HepG2 (cell line): Measurements from ENCODE around the gene ETFA. TPM values are rescaled to one million over a fixed set of nuclear protein-coding genes. Genes with fewer than 3 reads are reported as not detected.
A peak's percentile ranks its signal among the peaks of the same experiment; 100 is the strongest.

ENCODE experiments used
- ATAC-seq: fragments of 200-7000 bp; cut with Tn5 transposase; 3 replicates; pipeline ENCODE4 v1.9.1; 2020; ENCODE audit warnings: mild to moderate bottlenecking, moderate library complexity
- BruUV-seq: library from RNA; stranded (reverse); fragments of 400-500 nt; replicated peaks from 2 replicates; lab custom pipeline; 2021; lab: Mats Ljungman, UMichigan
- CTCF ChIA-PET: fragments of 300-600 bp; formaldehyde crosslinking; extraction: SDS; loops from one replicate; lab custom pipeline; 2021; ENCODE audit warnings: low total read pairs, inconsistent platforms, low intra/inter-chr PET ratio; lab: Yijun Ruan, JAX
- POLR2A ChIA-PET: fragments of 350-600 bp; sonication (Branson Sonifier 250); formaldehyde crosslinking; loops from one replicate; lab custom pipeline; 2020; ENCODE audit warnings: antibody characterized with exemption, inconsistent platforms; lab: Yijun Ruan, JAX
- DNase-seq: peaks from one replicate; pipeline ENCODE4 v3.0.0-alpha.2; 2015; ENCODE audit warnings: low spot score
- FAIRE-seq: peaks from 3 replicates; lab custom pipeline; 2011; peaks lifted over from hg19 to GRCh38; lab: Jason Lieb, UNC
- H2AFZ ChIP-seq: one replicate; pipeline ENCODE4 v1.6.1; 2011; ENCODE audit warnings: low read length, inconsistent platforms
- H3K27ac ChIP-seq: fragments of 300-600 bp; 3 replicates; pipeline ENCODE4 v1.8.0; 2011; ENCODE audit warnings: mixed run types, mild to moderate bottlenecking, mixed read lengths, low read length, inconsistent platforms; ENCODE audit not compliant: insufficient read depth; ENCODE audit errors: extremely low read length
- H3K27me3 ChIP-seq, 2 experiments: fragments of 200-600 bp in 1 of 2; 2 replicates in 1 of 2; 3 replicates in 1 of 2; pipeline versions ENCODE4 v1.6.0 to v1.8.0; 2011; ENCODE audit warnings: low read length in 2 of 2, mild to moderate bottlenecking in 2 of 2, moderate library complexity in 2 of 2, inconsistent platforms in 1 of 2; ENCODE audit not compliant: insufficient read depth in 2 of 2, control insufficient read depth in 1 of 2
- H3K36me3 ChIP-seq, 2 experiments: fragments of 200-600 bp in 1 of 2; replicated peaks in 1 of 2; 2 replicates in 1 of 2; 3 replicates in 1 of 2; pipeline versions ENCODE4 v1.5.1 to v1.8.0; 2011; ENCODE audit warnings: low read length in 2 of 2, inconsistent platforms in 1 of 2; ENCODE audit not compliant: insufficient read depth in 2 of 2, control insufficient read depth in 1 of 2
- H3K4me1 ChIP-seq: 2 replicates; pipeline ENCODE4 v1.5.1; 2012; ENCODE audit warnings: low read length, inconsistent platforms; ENCODE audit not compliant: insufficient read depth
- H3K4me2 ChIP-seq: 2 replicates; pipeline ENCODE4 v1.6.0; 2011; ENCODE audit warnings: low read depth, low read length, inconsistent platforms
- H3K4me3 ChIP-seq, 3 experiments: fragments of 200-600 bp in 1 of 3; sonication (generic), shearing (Covaris generic) in 1 of 3; replicated peaks in 1 of 3; 2 replicates each; pipeline ENCODE4 v1.5.1; 2011 to 2016; ENCODE audit warnings: low read length in 3 of 3, inconsistent platforms in 2 of 3, low read depth in 2 of 3, mild to moderate bottlenecking in 2 of 3, control low read depth in 1 of 3, mixed read lengths in 1 of 3; ENCODE audit not compliant: insufficient read depth in 1 of 3
- H3K79me2 ChIP-seq: one replicate; pipeline ENCODE4 v1.6.1; 2011; ENCODE audit warnings: low read length, inconsistent platforms; ENCODE audit not compliant: insufficient read depth
- H3K9ac ChIP-seq: 2 replicates; pipeline ENCODE4 v1.6.0; 2011; ENCODE audit warnings: mild to moderate bottlenecking, low read depth, low read length, inconsistent platforms; ENCODE audit not compliant: insufficient read depth
- H3K9me3 ChIP-seq: 2 replicates; pipeline ENCODE4 v1.5.1; 2012; ENCODE audit warnings: mild to moderate bottlenecking, low read length
- H4K20me1 ChIP-seq: 2 replicates; pipeline ENCODE4 v1.6.0; 2011; ENCODE audit warnings: inconsistent platforms, mild to moderate bottlenecking, low read length, moderate library complexity; ENCODE audit not compliant: insufficient read depth
- ATF2 ChIP-seq: sonication (generic); formaldehyde crosslinking; IDR thresholded peaks from 2 replicates; pipeline ENCODE4 v1.4.0; 2020; ENCODE audit warnings: missing genetic modification reagents
- ATF4 ChIP-seq, 2 experiments: fragments of 450-650 bp in 1 of 2; sonication (generic) in 1 of 2; formaldehyde crosslinking; IDR thresholded peaks; 2 replicates each; pipeline versions ENCODE4 v1.5.0 to v1.8.0; 2020 to 2022; ENCODE audit warnings: mild to moderate bottlenecking in 1 of 2, missing genetic modification reagents in 1 of 2
- CCDC6 ChIP-seq: sonication (generic); formaldehyde crosslinking; IDR thresholded peaks from 2 replicates; pipeline ENCODE4 v1.8.1; 2022; ENCODE audit warnings: mild to moderate bottlenecking, missing genetic modification reagents, moderate library complexity
- GATAD2A ChIP-seq: IDR thresholded peaks from 2 replicates; pipeline ENCODE4 v1.6.1; 2016
- HMG20B ChIP-seq: conservative IDR thresholded peaks from 2 replicates; pipeline ENCODE4 v1.6.1; 2016; ENCODE audit warnings: missing genetic modification reagents, missing compliant biosample characterization
- HOXA9 ChIP-seq: sonication (generic); formaldehyde crosslinking; IDR thresholded peaks from 2 replicates; pipeline ENCODE4 v1.8.1; 2022; ENCODE audit warnings: missing genetic modification reagents, mild to moderate bottlenecking, moderate library complexity, borderline replicate concordance
- JUNB ChIP-seq: sonication (generic); formaldehyde crosslinking; IDR thresholded peaks from 2 replicates; pipeline ENCODE4 v1.8.0; 2022; ENCODE audit warnings: missing genetic modification reagents, mild to moderate bottlenecking, borderline replicate concordance
- MBD4 ChIP-seq: IDR thresholded peaks from 2 replicates; pipeline ENCODE4 v1.6.1; 2012; ENCODE audit warnings: low read length, inconsistent platforms, borderline replicate concordance
- MIER2 ChIP-seq: IDR thresholded peaks from 2 replicates; pipeline ENCODE4 v1.6.1; 2016; ENCODE audit warnings: missing biosample characterization, missing genetic modification reagents
- NR2F1 ChIP-seq, 2 experiments: fragments of 450-650 bp in 1 of 2; formaldehyde crosslinking in 1 of 2; IDR thresholded peaks; 2 replicates each; pipeline versions ENCODE4 v1.5.0 to v1.6.1; 2016 to 2020; ENCODE audit warnings: mild to moderate bottlenecking in 1 of 2, missing compliant biosample characterization in 1 of 2, missing genetic modification reagents in 1 of 2, moderate library complexity in 1 of 2
- PBX3 ChIP-seq: sonication (generic); formaldehyde crosslinking; IDR thresholded peaks from 2 replicates; pipeline ENCODE4 v1.8.1; 2023; ENCODE audit warnings: missing genetic modification reagents, inconsistent platforms, borderline replicate concordance
- RXRB ChIP-seq: IDR thresholded peaks from 2 replicates; pipeline ENCODE4 v1.6.1; 2016; ENCODE audit warnings: borderline replicate concordance, missing genetic modification reagents, missing compliant biosample characterization
- U2AF1 ChIP-seq: fragments of 200-400 bp; formaldehyde crosslinking; optimal IDR thresholded peaks from 2 replicates; pipeline ENCODE3; 2017; ENCODE audit warnings: mild to moderate bottlenecking, low read depth, low read length
- ZC3H4 ChIP-seq: sonication (generic); formaldehyde crosslinking; IDR thresholded peaks from 2 replicates; pipeline ENCODE4 v1.4.0; 2020; ENCODE audit warnings: missing genetic modification reagents, borderline replicate concordance
- ZMAT3 ChIP-seq: sonication (generic); formaldehyde crosslinking; conservative IDR thresholded peaks from 2 replicates; pipeline ENCODE4 v1.7.0; 2021; ENCODE audit warnings: missing genetic modification reagents
- ZNF430 ChIP-seq: sonication (generic); formaldehyde crosslinking; IDR thresholded peaks from 2 replicates; pipeline ENCODE4 v1.9.0; 2021; ENCODE audit warnings: mild to moderate bottlenecking, missing genetic modification reagents
- ZNF598 ChIP-seq: sonication (generic); formaldehyde crosslinking; IDR thresholded peaks from 2 replicates; pipeline ENCODE4 v1.5.1; 2020; ENCODE audit warnings: mild to moderate bottlenecking, missing genetic modification reagents, borderline replicate concordance
- ZNF672 ChIP-seq: sonication (generic); formaldehyde crosslinking; IDR thresholded peaks from 2 replicates; pipeline ENCODE4 v1.8.1; 2022; ENCODE audit warnings: missing genetic modification reagents
- ZNF7 ChIP-seq: IDR thresholded peaks from 2 replicates; pipeline ENCODE4 v1.6.1; 2016; ENCODE audit warnings: missing biosample characterization, missing genetic modification reagents
- ZNF788 ChIP-seq: sonication (generic); formaldehyde crosslinking; IDR thresholded peaks from 2 replicates; pipeline ENCODE4 v1.5.0; 2020; ENCODE audit warnings: mild to moderate bottlenecking, missing genetic modification reagents, borderline replicate concordance
- WGBS: methylation state at CpG from one replicate; pipeline ENCODE4 v1.1.6; 2017; ENCODE audit warnings: low lambda C conversion rate; 5-methylcytosine and 5-hydroxymethylcytosine counted together
- in situ Hi-C: cut with HindIII; loops from 2 replicates; pipeline ENCODE4 v1.10.0; 2017; ENCODE audit warnings: low pct_unique_long_range_greater_than_20kb; ENCODE audit not compliant: extremely low pct_ligation_motif_present
- intact Hi-C: fragments of 100-400 bp; cut with micrococcal nuclease; formaldehyde crosslinking; loops from one replicate; pipeline ENCODE4 v1.10.0; 2022; ENCODE audit not compliant: unreplicated experiment
- polyA plus RNA-seq, 8 experiments: library from polyadenylated mRNA; depleted of rRNA in 3 of 8; stranded (reverse) in 7 of 8; unstranded in 1 of 8; fragments of >200 nt; fragmentation: Illumina TruSeq in 4 of 8; extraction: Trizol in 4 of 8; gene quantifications; 2 replicates each; pipeline versions ENCODE4 v1.2.1 to v1.2.3, GENCODE V29; 2011 to 2016; ENCODE audit warnings: low read depth in 4 of 8, missing spikeins in 1 of 8, mixed read lengths in 1 of 8; ENCODE audit not compliant: insufficient read depth in 1 of 8
- total RNA-seq, 5 experiments: library from RNA; depleted of rRNA; stranded (reverse); fragments of >200 nt; fragmentation: Illumina TruSeq; extraction: Trizol; gene quantifications; 2 replicates each; pipeline ENCODE4 v1.2.3, GENCODE V29; 2016; ENCODE audit warnings: low read depth in 1 of 5
- TF ChIP-seq, protein P1 (sequence below): IDR thresholded peaks from 2 replicates; pipeline ENCODE4 v1.6.1; 2016

ETFA gene
- total and polyA plus RNA-seq, 2 of the 13 experiments (the other 11 are each of a cell fraction or from before 2014, with no cell fraction given) = 291 to 396 TPM

DNA sequence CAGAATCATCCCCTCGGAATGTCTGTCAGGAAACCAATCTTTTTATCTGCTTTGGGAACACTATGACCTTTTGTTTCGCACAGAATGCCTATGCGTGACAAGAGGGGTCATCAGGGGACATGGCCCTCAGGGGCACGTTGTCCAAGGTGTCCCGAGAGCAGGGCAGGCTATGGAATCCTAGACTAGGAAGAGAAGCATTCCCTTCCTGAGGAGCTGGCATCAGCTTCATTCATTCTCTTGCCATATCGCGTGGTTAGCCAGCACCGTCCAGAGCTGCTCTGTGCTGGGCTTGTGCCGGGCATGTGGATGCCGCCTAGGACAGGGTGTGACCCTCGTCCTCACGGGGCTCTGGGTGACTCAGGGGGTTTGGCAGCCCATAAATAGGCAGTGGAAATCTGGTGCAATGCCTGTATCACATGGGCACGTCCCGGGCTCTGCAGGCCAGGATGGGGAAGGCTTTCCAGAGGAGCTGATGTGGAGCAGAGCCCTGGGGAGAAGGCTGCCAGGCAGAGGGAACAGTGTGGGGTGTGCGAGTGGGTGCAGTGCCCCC is 133.7 kb downstream of the ETFA start:
- no peaks in the 10 kb centered on the region for H3K9me3 ChIP-seq
- H3K79me2 ChIP-seq = no peaks in the 10 kb centered on the region
- intact Hi-C loops (no loop called here), in situ Hi-C loops (no loop called here)
- no peak overlapping the region for H3K27ac ChIP-seq
- no peak overlapping the region for H3K9ac ChIP-seq
- 3% methylated on average over 8 of the region's 15 CpGs for WGBS
- POLR2A ChIA-PET = interaction anchor here (0.5 kb wide), 1 partner anchor 159 kb away, joined by 3 read pairs; the partner anchor contains the start of gene ISL2
- DNase-seq (peak; percentile 20), ATAC-seq (peak; percentile 70), FAIRE-seq (no peak)
- peaks cover 10 to 65% of the 10 kb centered on the region in 2 experiments for H3K27me3 ChIP-seq
- H3K4me3 ChIP-seq = no peak overlapping the region; a peak in 1 of 6 replicates
- no peaks in the 10 kb centered on the region for H3K36me3 ChIP-seq
- CTCF ChIA-PET = no interaction called here
- no peak overlapping the region for H2AFZ ChIP-seq
- BruUV-seq = no TSS peak
- H3K4me1 ChIP-seq = peaks cover 17% of the 10 kb centered on the region
- H4K20me1 ChIP-seq = no peaks in the 10 kb centered on the region
- peak overlapping the region; percentile 40 for H3K4me2 ChIP-seq
- TF ChIP-seq, protein P1, sequence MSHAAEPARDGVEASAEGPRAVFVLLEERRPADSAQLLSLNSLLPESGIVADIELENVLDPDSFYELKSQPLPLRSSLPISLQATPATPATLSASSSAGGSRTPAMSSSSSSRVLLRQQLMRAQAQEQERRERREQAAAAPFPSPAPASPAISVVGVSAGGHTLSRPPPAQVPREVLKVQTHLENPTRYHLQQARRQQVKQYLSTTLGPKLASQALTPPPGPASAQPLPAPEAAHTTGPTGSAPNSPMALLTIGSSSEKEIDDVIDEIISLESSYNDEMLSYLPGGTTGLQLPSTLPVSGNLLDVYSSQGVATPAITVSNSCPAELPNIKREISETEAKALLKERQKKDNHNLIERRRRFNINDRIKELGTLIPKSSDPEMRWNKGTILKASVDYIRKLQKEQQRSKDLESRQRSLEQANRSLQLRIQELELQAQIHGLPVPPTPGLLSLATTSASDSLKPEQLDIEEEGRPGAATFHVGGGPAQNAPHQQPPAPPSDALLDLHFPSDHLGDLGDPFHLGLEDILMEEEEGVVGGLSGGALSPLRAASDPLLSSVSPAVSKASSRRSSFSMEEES (CRISPR knock-in tag) = no peak
- TF ChIP-seq MBD4 (no peak), CCDC6 (CRISPR knock-in tag) (no peak), ZNF430 (CRISPR knock-in tag) (peak; percentile 71; the same call in 1 of the 2 replicates), NR2F1 (CRISPR knock-in tag; IDR thresholded peaks at IDR 0.05) (no peak), ZNF598 (CRISPR knock-in tag) (no peak), RXRB (CRISPR knock-in tag) (peak; percentile 36; the same call in 1 of the 2 replicates), MIER2 (CRISPR knock-in tag) (no peak), JUNB (0 out of 2 replicates have a peak, but pooled peaks have one; percentile 15), HOXA9 (CRISPR knock-in tag) (peak; percentile 62; the same call in 1 of the 2 replicates), ZNF7 (CRISPR knock-in tag) (no peak), PBX3 (CRISPR knock-in tag) (no peak), ZNF672 (CRISPR knock-in tag) (no peak), ZC3H4 (CRISPR knock-in tag) (no peak), U2AF1 (no peak), GATAD2A (CRISPR knock-in tag) (peak; percentile 16; the same call in 1 of the 2 replicates), ZMAT3 (no peak), HMG20B (CRISPR knock-in tag) (no peak), ATF4 (CRISPR knock-in tag; IDR thresholded peaks at IDR 0.05) (0 out of 4 replicates have a peak, but pooled peaks of 1 of the 2 experiments have one; percentile 25), ATF2 (no peak), ZNF788 (CRISPR knock-in tag) (no peak)
